Measurements from ENCODE around the gene HOXA5.

HOXA5 gene

GRCh38 chr7:27185013-27185853 lies 41.8 kb upstream of the HOXA5 start, which contains the start of gene HOXA11 (continued):
- peak; percentile 40 for TF ChIP-seq ZBTB26 (tag by site-specific recombination; optimal IDR thresholded peaks at IDR 0.05)
- TF ChIP-seq MYNN (tag by site-specific recombination; IDR thresholded peaks at IDR 0.05; ENCODE audit: borderline replicate concordance): no peak
- no peak for TF ChIP-seq ZNF626 (tag by site-specific recombination; IDR thresholded peaks at IDR 0.05)
- peak; percentile 78 for TF ChIP-seq ZBTB10 (tag by site-specific recombination; IDR thresholded peaks at IDR 0.05)
- TF ChIP-seq SP3 (tag by site-specific recombination; IDR thresholded peaks at IDR 0.05): no peak
- no peak for TF ChIP-seq ZNF223 (tag by site-specific recombination; IDR thresholded peaks at IDR 0.05)
- no peak for TF ChIP-seq ZNF529 (tag by site-specific recombination; IDR thresholded peaks at IDR 0.05; ENCODE audit: insufficient replicate concordance)
- no peak for TF ChIP-seq ZNF155 (tag by site-specific recombination; IDR thresholded peaks at IDR 0.05)
- TF ChIP-seq ZSCAN5A (tag by site-specific recombination; IDR thresholded peaks at IDR 0.05): no peak
- no peak for TF ChIP-seq ZNF510 (tag by site-specific recombination; IDR thresholded peaks at IDR 0.05; ENCODE audit: insufficient replicate concordance)
- no peak for TF ChIP-seq ZNF148 (tag by site-specific recombination; IDR thresholded peaks at IDR 0.05; ENCODE audit: borderline replicate concordance)
- TF ChIP-seq ZNF701 (tag by site-specific recombination; IDR thresholded peaks at IDR 0.05): no peak
- no peak for TF ChIP-seq ZNF391 (tag by site-specific recombination; IDR thresholded peaks at IDR 0.05; ENCODE audit: borderline replicate concordance, low read depth)
- TF ChIP-seq ZNF449 (tag by site-specific recombination; IDR thresholded peaks at IDR 0.05): no peak
- no peak for TF ChIP-seq ZNF335 (tag by site-specific recombination; conservative IDR thresholded peaks at IDR 0.05)
- 0 out of 2 replicates have a peak, but pooled peaks have one; percentile 13 for TF ChIP-seq KLF10 (tag by site-specific recombination; IDR thresholded peaks at IDR 0.05)
- TF ChIP-seq ZNF521 (tag by site-specific recombination; IDR thresholded peaks at IDR 0.05): no peak
- peak; percentile 93 for TF ChIP-seq ZNF341 (tag by site-specific recombination; IDR thresholded peaks at IDR 0.05; ENCODE audit: low read depth)
- TF ChIP-seq ZFP69B (tag by site-specific recombination; IDR thresholded peaks at IDR 0.05): no peak; the same call in 1 of the 2 replicates
- no peak; the same call in 1 of the 2 replicates for TF ChIP-seq ZBTB48 (tag by site-specific recombination; IDR thresholded peaks at IDR 0.05)
- TF ChIP-seq ZNF23 (tag by site-specific recombination; IDR thresholded peaks at IDR 0.05; ENCODE audit: borderline replicate concordance): no peak
- no peak for TF ChIP-seq ZNF16 (tag by site-specific recombination; IDR thresholded peaks at IDR 0.05; ENCODE audit: low read depth)
- TF ChIP-seq ZNF560 (tag by site-specific recombination; IDR thresholded peaks at IDR 0.05; ENCODE audit: borderline replicate concordance): no peak
- TF ChIP-seq ZNF654 (tag by site-specific recombination; IDR thresholded peaks at IDR 0.05; ENCODE audit: low read depth): no peak; the same call in 1 of the 2 replicates
- TF ChIP-seq GLI4 (tag by site-specific recombination; IDR thresholded peaks at IDR 0.05): no peak
- TF ChIP-seq OSR2 (tag by site-specific recombination; IDR thresholded peaks at IDR 0.05): peak; percentile 95
- TF ChIP-seq ZFP37 (tag by site-specific recombination; IDR thresholded peaks at IDR 0.05): peak; percentile 70; the same call in 1 of the 2 replicates
- no peak for TF ChIP-seq ZNF184 (tag by site-specific recombination; IDR thresholded peaks at IDR 0.05)
- TF ChIP-seq ZNF624 (tag by site-specific recombination; IDR thresholded peaks at IDR 0.05): no peak
- no peak for TF ChIP-seq ZNF112 (tag by site-specific recombination; IDR thresholded peaks at IDR 0.05)
